GM21423 (cell line): Measurements from ENCODE around the gene E2F3.
A peak's percentile ranks its signal among the peaks of the same experiment; 100 is the strongest.
"Not testable (repeated sequence)": the region's sequence is repeated elsewhere in the genome, so short reads cannot be mapped to it uniquely, and the experiment has no call there.

ENCODE experiments used
- ATAC-seq: cut with Tn5 transposase; IDR thresholded peaks from one replicate; pipeline ENCODE4 v1.9.1; 2021; ENCODE audit warnings: mild to moderate bottlenecking, moderate library complexity; ENCODE audit not compliant: unreplicated experiment

The E2F3 gene

DNA sequence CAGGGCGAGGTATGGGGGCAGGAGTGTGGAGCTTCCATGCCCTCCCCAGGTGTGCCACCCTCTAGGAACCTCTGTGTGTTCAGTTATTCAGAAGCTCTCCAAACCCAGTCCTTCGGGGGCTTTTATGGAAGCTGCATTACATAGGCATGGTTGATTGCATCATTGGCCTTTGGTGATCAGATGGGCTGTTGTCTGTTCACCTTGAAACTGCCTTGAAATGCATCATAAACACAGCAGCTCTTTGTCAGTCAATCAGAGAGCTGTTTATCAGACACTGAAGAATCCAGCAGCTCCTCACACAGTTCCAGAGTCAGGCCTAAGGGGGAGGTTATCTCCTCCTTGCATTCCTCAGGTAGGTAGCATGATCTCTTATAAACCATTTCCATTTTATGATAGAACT, 62.4 kb downstream of the E2F3 start:
- no peak for ATAC-seq

DNA sequence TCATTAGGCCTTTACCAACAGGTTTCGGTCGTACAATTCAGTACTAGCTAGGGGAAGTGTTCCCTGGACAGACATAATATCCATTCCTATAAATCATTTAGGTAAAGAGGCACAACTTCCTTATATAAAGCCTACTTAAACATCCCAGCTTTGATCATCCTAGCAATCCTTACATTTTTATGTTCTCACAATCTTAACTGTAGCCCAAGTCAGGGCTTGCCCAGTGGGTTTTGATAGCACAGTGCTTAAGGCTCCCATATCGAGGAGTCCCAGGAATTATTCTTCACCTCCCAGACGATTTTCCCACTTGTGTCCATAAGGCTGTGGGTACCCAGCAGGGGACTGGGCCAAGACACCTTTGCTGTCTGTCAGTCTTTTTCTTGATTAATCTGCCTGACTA, 63.2 kb downstream of the E2F3 start:
- no peak for ATAC-seq

DNA sequence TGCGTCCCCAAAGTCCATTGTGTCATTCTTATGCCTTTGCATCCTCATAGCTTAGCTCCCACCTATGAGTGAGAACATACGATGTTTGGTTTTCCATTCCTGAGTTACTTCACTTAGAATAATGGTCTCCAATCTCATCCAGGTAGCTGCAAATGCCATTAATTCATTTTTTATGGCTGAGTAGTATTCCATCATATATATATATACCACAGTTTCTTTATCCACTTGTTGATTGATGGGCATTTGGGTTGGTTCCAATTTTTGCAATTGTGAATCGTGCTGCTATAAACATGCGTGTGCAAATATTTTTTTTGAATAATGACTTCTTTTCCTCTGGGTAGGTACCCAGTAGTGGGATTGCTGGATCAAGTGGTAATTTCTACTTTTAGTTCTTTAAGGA, 63.9 kb downstream of the E2F3 start:
- not testable (repeated sequence) for ATAC-seq

DNA sequence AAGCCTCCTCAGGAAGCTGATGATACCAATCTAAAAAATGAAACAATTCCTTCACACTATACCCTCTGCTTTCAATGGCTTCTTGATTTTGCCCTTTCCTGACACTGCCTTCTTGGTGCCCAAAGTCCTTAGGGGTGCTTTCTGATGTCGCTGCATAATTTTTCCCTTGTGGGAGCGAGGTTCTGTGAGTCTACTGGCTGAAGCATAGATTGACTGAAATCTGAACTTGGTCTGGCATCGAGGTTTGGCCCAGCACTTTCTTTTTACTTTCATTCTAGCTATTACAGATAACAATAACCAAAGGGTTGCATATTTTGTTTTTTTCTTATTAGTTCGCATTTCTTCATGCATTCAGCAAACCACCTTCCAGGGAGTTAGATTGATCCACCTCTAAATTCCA, 65.8 kb downstream of the E2F3 start:
- ATAC-seq, result peak; percentile 42

DNA sequence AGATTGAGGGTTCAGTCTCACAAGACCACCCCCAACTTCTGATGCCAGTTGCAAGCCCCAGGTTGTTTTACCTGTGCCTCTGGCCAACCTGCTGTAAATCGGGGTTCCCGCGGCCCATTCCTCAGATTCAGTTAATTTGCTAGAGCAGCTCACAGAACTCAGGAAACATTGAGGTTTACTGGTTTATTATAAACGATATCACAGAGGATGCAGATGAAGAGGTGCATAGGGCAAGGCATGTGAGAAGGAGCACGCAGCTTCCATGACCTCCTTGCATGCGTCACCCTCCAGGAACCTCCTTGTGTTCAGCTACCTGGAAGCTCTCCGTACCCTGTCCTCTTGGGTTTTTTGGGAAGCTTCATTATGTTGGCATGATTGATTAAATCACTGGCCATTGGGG, 66.5 kb downstream of the E2F3 start:
- ATAC-seq, result no peak

DNA sequence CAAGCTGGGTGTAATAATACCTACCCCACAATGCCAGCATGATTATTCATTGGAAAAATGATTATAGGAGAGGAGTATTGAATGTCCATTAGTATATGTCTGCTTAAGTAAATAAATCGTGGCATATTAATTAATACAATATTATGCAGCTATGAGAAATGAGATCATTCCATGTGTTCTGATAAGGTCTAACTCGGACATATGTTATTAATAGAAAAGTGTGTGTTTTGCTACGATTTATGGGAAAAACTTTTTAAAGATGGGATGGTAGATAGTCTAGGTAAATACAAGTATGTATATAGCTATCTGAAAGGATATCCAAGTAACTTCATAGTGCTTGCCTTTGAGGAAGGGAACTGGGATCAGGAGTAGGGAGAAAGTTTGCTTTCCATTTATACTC, 71.1 kb downstream of the E2F3 start:
- no peak for ATAC-seq

DNA sequence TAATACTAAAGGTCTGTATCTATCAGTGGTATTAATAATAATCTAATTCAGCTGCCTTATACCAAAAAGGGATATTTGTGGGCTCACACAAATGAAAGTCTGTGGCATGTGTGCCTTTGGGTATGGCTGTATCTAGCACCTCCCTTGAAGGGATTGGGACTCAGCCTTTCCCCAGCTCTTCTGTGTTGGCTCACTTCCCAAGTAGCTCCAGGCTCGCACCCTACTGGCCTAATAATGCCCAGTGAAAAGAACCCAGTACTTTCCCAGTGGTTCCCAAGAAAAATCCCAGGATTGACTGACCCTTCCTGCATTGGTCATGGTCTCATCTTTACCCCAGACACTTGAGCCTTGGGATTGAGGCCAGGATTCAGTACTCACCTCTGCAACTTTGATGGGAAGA, 71.8 kb downstream of the E2F3 start:
- no peak for ATAC-seq

DNA sequence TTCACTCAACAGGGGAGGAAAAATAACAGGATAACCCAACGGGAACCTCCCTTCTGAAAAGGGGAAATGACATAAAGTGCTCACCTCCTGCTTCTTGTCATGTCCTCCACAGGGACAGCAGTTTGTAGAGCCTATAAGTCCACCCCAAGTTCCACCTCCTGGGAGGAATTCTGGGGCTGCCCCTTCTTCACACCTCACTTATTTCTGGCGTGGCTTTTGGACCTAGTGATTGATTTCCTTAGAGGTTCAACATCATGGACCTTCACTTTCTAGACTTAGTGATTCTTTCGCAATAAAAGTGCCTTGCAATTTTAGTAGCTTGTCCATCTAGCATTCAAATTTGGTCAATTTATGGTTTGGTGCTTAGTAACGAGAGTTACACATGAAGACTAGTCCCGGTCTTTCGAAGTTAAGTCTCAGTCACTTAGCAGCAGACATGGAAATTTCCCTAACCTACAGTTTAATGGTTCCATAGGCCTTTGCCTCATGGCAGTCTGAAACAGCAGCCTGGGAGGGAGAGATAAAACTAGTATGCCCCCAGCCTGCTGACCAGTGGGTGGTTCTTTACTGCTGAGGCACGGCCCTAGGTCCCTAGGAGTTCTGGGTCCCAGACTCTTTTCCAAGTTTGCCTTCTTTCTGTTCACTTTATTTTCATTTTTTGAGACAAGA, 73.3 kb downstream of the E2F3 start:
- no peak for ATAC-seq

DNA sequence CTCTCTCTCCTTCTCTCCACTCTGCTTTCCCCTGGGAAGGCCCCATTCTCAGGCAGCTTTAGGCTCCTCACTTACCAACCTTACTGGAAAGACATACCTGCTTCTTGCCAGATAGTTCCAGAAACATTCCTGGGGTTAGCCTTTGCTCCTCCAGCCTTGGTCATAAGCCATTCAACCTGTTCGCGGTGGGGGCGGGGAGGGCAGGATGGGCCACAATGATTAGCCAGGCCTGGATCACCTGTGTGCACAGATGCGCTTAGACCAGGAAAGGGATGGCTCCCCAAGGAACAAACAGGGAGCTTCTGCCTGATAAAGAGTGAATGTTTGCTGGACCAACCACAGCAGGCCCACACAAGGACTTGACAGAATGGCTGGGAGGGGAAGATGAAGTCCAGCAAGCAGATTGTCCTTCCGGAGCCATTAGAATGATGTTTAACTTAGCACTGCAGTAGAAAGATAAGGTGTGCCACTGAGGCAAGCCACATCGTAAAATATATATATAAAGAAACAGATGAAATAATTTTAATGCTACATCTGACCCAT, 74.9 kb downstream of the E2F3 start:
- ATAC-seq, result no peak

DNA sequence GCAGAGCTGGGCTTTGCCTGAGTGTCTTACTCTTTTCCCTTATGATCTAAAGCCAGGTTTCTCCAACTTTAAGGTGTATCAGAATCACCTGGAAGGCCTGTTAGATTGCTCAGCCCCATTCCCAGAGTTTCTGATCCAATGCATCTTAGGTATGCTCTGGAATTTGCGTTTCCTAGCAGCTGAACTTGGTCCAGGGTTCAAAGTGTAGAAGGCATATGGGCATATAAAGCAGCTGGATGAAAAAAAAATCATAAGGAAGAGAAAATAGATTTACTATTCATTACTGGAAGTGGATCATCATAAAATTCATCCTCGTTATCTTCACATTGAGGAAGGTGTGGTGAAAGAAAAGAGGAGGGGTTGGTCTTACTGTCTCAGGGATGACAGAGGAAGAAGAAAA, 75.8 kb downstream of the E2F3 start:
- no peak for ATAC-seq

DNA sequence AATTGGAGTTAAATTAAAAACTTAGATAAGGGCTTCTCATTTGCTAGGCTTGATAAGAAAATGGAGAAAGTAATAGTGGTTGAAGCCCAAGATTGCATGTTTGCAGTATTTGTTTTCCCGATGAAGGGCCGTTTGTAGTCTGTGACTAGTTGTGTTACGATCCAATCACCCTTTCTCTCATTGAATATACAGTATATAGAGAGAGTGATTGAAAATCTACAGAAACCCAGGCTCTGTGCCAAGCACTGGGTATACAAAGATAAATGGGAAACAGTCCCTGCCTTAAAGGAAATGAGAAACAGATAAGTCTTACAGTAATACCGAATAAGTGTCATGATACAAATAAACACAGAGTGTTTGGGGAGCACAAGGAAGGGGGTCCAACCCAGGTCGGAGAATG, 77.4 kb downstream of the E2F3 start:
- ATAC-seq, result no peak

DNA sequence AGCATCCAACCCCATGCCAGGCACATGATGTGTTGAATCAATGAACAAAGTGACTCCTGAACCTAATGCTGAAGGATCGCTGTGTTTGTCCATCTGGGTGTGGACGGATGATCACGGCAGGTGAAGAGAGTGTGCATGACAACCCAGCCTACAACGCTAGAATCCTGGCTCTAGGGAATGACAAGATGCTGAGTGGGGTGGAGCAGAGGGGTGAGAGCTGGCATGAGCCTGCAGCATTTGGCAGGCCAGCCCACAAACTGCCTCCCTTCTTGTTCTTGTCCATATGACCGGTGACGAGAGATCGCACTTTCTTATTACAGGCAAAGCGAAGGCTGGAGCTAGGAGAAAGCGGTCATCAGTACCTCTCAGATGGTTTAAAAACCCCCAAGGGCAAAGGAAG, 77.8 kb downstream of the E2F3 start:
- no peak for ATAC-seq

DNA sequence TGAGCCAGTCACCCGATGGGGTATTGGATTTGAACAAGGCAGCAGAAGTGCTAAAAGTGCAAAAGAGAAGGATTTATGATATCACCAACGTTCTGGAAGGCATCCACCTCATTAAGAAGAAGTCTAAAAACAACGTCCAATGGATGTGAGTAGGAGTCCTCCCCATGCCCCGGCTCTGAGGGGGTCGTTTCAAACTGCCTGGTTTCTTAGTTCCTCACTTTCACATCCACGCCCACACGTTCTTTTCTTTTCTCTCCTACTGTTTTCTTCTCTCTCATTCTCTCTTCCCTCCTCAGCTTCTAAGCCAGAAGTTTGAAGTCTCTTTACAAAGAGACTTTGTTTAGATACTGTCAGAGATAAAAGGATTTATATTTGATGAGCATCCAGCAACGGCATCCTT, 79.6 kb downstream of the E2F3 start:
- ATAC-seq, result no peak

DNA sequence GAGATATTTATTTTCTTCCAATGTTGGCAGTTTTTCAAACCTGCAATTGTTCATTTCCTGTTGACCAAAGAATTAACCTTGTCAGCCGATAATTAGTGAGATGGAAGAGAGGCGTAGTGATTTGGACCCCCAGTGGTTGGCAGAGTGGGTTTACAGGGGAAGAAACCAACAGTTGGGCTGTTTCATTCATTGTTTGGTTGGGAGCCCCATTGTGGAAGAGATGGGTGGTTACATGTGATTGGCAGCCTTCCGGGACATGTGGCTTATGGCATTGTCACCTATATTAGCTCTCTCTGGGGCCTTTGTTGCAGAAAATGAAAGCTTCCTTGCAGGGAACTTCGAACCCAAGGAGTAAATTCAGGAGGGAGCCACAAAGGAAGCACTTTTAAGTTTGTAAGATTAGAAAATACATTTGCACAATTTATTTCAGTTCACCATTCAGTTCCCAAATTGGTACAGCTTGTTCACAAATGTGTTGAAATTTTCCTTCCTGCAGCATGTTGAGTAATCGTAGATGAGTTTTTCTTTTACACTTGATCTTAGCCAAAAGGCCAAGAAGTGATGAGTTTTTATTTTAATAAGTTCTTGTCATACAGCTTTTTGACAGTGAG, 82.3 kb downstream of the E2F3 start:
- no peak for ATAC-seq

DNA sequence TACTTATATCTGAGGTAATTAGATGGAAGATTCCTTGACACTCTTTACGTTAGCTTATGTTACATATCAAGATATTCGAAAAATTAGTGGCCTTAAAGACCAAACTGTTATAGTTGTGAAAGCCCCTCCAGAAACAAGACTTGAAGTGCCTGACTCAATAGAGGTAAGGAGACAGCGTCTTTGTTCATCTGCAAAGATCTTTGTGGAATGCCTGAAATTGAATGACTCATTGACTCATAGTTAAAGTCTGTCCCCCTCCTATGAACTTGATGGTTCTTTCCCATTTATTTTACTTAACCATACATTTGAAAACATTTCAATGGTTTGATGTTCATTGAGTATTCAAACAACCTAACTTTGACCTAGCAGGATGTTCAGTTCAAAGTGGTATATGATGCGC, 85.0 kb downstream of the E2F3 start:
- ATAC-seq, result no peak

DNA sequence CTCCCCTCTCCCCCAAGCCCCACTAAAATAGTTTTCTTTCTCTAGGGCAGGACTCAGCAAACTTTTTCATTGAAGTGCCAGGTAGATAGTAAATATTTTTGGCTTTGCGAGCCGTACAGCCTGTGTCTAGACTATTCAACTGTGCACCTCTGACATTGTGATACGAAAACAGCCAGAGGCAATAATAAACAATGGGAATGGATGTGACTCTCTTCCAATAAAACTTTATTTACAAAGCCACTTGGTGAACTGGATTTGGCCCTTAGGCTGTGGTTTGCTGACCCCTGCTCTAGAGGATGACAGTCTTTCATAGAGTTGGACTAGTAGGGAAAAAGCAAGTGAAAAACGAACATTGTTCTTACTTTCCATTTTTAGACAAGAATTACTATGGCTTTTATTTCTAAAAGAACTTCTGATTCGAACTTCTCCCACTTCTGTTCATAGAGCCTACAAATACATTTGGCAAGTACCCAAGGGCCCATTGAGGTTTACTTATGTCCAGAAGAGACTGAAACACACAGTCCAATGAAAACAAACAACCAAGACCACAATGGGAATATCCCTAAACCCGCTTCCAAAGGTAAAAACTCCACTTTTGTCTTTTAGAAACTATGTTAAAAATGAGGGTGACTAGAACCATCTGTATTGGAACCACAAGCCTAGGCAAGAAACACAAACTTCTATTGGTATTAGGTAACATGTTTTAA, 86.1 kb downstream of the E2F3 start:
- ATAC-seq, result no peak

DNA sequence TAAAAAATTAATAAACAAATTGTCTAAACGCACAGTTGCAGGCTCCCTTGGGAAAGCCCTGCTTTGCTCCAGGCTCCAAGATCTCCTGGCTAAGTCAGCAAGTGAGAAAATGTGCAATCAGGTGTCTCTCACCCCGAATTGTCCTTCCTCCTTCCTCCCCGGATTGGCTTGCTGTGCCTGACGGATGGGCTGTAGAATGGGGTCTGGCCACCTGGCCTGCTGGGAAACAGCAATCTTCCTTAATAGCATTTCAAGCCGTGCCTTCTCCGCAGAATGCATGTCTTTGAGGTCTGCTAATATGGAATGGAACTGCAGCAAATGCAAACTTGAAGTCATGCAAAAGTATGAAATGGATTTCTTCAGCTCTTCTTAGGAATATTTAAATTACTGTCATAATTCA, 88.9 kb downstream of the E2F3 start:
- no peak for ATAC-seq

DNA sequence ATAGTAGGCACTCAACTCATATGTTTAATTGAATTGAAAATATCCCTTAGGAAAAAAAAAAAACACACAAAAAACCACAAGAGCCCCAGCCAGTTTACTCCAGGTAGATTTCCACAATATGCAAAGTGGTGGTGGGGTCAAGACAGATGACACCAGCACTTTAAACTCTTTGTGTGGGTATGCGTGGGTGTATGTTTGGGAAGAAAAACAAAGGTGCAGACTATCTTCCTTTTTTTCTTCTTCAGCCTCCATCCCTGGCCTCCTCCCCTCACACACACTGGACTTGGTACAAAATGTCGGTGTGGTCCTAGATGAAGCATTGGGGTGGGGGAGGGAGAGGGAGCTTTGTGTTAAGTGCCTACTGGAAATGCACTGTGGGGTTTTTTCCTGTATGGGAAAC, 90.4 kb downstream of the E2F3 start:
- no peak for ATAC-seq

DNA sequence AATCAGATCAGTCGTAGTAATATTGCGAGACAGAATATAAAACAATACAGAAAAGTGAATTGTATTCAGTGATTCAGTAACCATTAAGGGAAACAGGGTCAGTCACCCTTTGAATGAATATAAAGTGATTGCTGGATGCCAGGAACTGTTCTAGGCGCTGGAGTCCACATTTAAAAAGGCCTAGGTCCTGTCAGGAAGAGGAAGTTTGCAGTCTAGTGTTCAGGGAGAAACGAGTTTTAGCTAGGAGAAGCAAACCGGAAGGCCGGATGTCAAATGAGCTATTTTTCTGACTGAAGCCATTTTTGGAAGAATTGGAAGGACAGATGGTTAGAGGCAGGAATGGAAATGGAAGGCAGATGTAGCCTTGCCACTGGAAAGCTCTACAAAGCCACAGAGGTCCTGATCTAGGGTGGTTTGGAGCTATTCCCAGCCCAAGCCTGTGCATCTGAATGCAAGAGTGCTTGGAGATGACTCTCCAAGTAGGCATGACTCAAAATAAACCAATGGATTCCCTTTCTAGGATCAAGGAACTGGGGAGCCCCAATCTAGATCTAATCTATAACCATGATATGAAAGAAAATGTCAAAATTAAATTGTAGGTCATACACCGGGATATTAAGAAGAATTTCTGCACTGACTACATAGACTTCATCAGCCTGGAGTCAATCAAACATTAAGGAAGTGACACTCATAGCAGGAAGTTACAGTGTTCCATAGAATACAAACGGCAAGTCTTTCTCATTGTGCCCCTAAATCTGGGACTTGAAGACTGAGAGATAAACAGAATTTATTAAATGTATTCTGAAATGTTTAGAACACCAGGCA, 95.7 kb downstream of the E2F3 start:
- ATAC-seq, result no peak

DNA sequence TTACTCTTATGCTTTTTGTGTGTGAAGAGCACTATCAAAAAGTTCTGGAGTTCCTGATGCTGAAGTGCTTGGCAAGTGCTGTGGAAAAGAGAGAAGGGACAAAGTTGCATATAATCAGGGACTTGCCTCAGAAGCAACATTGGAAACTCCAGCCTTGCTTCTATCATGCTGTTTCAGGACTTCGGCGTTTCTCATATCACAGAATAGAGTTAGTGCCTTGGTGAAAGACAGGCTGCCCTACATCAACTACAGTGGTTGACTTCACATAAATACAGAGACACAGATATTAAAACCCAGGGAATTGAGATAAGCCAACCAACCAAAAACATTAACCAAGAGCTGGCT, 96.3 kb downstream of the E2F3 start:
- ATAC-seq, result no peak

DNA sequence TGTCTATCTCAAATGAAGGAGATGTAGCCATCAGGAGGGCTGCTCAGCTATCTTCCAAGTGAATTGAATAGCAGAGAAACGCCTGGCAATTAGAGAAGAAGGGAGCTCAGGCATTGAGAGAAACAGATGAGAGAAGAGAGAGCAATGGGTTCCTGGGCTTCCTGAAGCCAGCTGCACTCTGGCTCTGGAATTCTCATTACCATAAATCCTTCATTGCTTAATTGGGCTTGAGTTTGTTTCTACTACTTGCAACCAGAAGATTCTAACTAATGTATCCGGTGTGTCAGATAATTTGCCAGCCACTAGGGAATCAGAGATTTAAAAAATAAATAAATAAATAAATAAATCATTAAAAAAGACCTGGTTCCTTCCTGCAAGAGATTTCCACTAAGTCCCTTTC, 107.5 kb downstream of the E2F3 start:
- ATAC-seq, result no peak

DNA sequence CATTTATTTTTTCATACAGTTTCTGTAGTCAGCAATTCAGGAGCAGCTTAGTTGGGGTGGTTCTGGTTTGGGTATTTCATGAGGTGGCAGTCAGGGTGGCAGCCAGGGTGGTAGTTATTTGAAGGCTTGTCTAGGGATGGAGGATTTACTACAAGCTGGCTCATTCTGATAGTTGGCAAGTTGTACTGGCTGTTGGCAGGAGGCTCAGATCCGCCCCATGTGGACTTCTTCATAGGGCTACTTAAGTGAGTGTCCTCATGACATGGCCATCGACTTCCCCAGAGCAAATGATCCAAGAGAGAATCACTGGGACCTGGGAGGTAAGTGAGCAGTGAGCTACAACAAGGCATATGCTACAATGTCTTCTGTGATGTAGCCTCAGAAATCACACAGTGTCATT, 110.2 kb downstream of the E2F3 start:
- no peak for ATAC-seq
